MM.1S (cell line): Measurements from ENCODE around the gene CYB561A3.

Experiments
- DNase-seq: peaks from one replicate; pipeline ENCODE4 v3.0.0-alpha.2; 2015
- H2AFZ ChIP-seq: fragments of 300-600 bp; sonication (generic); 2 replicates; pipeline ENCODE4 v1.6.0; 2016; ENCODE audit warnings: antibody characterized with exemption, low read length
- H3F3A ChIP-seq: fragments of 300-600 bp; sonication (generic); 2 replicates; pipeline ENCODE4 v1.6.1; 2016; ENCODE audit warnings: mild to moderate bottlenecking, antibody characterized with exemption, low read length, moderate library complexity, mixed read lengths; ENCODE audit not compliant: insufficient read depth
- H3K27ac ChIP-seq: fragments of 300-600 bp; sonication (generic); 2 replicates; pipeline ENCODE4 v1.5.1; 2016; ENCODE audit warnings: mild to moderate bottlenecking, low read length
- H3K27me3 ChIP-seq: fragments of 300-600 bp; sonication (generic); replicated peaks from 2 replicates; pipeline ENCODE4 v1.6.0; 2016; ENCODE audit warnings: low read length; ENCODE audit not compliant: insufficient read depth
- H3K36me3 ChIP-seq: fragments of 300-600 bp; sonication (generic); replicated peaks from 2 replicates; pipeline ENCODE4 v1.6.1; 2016; ENCODE audit warnings: mild to moderate bottlenecking, low read length, mixed read lengths; ENCODE audit not compliant: insufficient read depth
- H3K4me1 ChIP-seq: fragments of 300-600 bp; sonication (generic); 2 replicates; pipeline ENCODE4 v1.6.1; 2016; ENCODE audit warnings: low read length, mixed read lengths
- H3K4me2 ChIP-seq: fragments of 300-600 bp; sonication (generic); 2 replicates; pipeline ENCODE4 v1.6.0; 2016; ENCODE audit warnings: low read depth, low read length
- H3K4me3 ChIP-seq: fragments of 300-600 bp; sonication (generic); 2 replicates; pipeline ENCODE4 v1.5.1; 2016; ENCODE audit warnings: low read length, mixed read lengths
- H3K79me2 ChIP-seq: fragments of 300-600 bp; sonication (generic); 2 replicates; pipeline ENCODE4 v1.6.1; 2016; ENCODE audit warnings: mixed run types, low read length, mixed read lengths
- H3K9ac ChIP-seq: fragments of 300-600 bp; sonication (generic); 2 replicates; pipeline ENCODE4 v1.6.1; 2016; ENCODE audit warnings: low read length, mixed read lengths
- H3K9me2 ChIP-seq: fragments of 300-600 bp; sonication (generic); replicated peaks from 2 replicates; pipeline ENCODE4 v1.6.1; 2016; ENCODE audit warnings: mild to moderate bottlenecking, low read length, mixed read lengths; ENCODE audit not compliant: insufficient read depth
- H3K9me3 ChIP-seq: fragments of 300-600 bp; sonication (generic); replicated peaks from 2 replicates; pipeline ENCODE4 v1.6.1; 2016; ENCODE audit warnings: mild to moderate bottlenecking, low read length, mixed read lengths; ENCODE audit not compliant: insufficient read depth
- H4K20me1 ChIP-seq: fragments of 300-600 bp; sonication (generic); 2 replicates; pipeline ENCODE4 v1.6.1; 2016; ENCODE audit warnings: mild to moderate bottlenecking, low read length, moderate library complexity, mixed read lengths; ENCODE audit not compliant: insufficient read depth
- EZH2 ChIP-seq: fragments of 300-600 bp; sonication (generic); optimal IDR thresholded peaks from 2 replicates; pipeline ENCODE3; 2017; ENCODE audit warnings: low read depth, mild to moderate bottlenecking, antibody characterized with exemption, low read length, mixed read lengths
- EZH2phosphoT487 ChIP-seq: fragments of 300-600 bp; sonication (generic); IDR thresholded peaks from 2 replicates; pipeline ENCODE4 v1.6.1; 2018; ENCODE audit warnings: antibody characterized with exemption, low read length
- TF ChIP-seq, protein P1 (sequence below): fragments of 300-600 bp; sonication (generic); IDR thresholded peaks from 2 replicates; pipeline ENCODE4 v1.5.1; 2016; ENCODE audit warnings: antibody characterized with exemption, low read length, mixed read lengths

CYB561A3 gene

GRCh38 chr11:61359516-61359915, 2.2 kb downstream of the CYB561A3 start:
- Histone ChIP-seq H3K4me2 (no peak overlapping the region), H3K9me3 (no peaks in the 10 kb centered on the region), H3K9ac (no peak overlapping the region), H4K20me1 (no peaks in the 10 kb centered on the region), H3K4me3 (no peak overlapping the region), H3K9me2 (no peaks in the 10 kb centered on the region), H2AFZ (no peak overlapping the region), H3K36me3 (peaks cover 6% of the 10 kb centered on the region), H3K27ac (no peak overlapping the region), H3K4me1 (peaks cover 15% of the 10 kb centered on the region; the same call in 1 of the 2 replicates), H3K27me3 (no peaks in the 10 kb centered on the region), H3K79me2 (peaks cover 33% of the 10 kb centered on the region), H3F3A (peaks cover 10% of the 10 kb centered on the region; the same call in 1 of the 2 replicates)
- no peak for DNase-seq
- TF ChIP-seq EZH2phosphoT487 (no peak), EZH2 (no peak)
- TF ChIP-seq, protein P1, sequence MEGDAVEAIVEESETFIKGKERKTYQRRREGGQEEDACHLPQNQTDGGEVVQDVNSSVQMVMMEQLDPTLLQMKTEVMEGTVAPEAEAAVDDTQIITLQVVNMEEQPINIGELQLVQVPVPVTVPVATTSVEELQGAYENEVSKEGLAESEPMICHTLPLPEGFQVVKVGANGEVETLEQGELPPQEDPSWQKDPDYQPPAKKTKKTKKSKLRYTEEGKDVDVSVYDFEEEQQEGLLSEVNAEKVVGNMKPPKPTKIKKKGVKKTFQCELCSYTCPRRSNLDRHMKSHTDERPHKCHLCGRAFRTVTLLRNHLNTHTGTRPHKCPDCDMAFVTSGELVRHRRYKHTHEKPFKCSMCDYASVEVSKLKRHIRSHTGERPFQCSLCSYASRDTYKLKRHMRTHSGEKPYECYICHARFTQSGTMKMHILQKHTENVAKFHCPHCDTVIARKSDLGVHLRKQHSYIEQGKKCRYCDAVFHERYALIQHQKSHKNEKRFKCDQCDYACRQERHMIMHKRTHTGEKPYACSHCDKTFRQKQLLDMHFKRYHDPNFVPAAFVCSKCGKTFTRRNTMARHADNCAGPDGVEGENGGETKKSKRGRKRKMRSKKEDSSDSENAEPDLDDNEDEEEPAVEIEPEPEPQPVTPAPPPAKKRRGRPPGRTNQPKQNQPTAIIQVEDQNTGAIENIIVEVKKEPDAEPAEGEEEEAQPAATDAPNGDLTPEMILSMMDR = no peak

DNA sequence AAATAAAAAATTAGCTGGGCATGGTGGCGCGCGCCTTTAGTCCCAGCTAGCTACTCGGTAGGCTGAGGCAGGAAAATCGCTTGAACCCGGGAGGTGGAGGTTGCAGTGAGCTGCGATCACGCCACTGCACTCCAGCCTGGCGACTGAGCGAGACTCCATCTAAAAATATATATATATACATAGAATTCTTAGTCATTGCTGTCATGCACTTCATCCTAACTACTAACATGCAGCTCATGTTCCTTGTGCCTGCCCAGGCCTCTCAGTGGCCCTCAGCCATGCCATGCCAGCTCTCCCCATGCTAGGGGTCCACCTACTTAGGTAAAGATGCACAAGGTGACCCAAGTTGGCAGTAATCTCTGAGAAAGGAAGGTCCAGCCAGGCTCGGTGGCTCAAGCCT, 3.1 kb downstream of the CYB561A3 start:
- no peak overlapping the region for H2AFZ ChIP-seq
- no peaks in the 10 kb centered on the region for H3K36me3 ChIP-seq
- no peak overlapping the region for H3K9ac ChIP-seq
- peaks cover 10% of the 10 kb centered on the region; the same call in 1 of the 2 replicates for H3F3A ChIP-seq
- no peaks in the 10 kb centered on the region for H3K27me3 ChIP-seq
- no peak overlapping the region for H3K4me2 ChIP-seq
- no peaks in the 10 kb centered on the region for H4K20me1 ChIP-seq
- peaks cover 23% of the 10 kb centered on the region for H3K79me2 ChIP-seq
- H3K9me3 ChIP-seq = no peaks in the 10 kb centered on the region
- H3K27ac ChIP-seq = no peak overlapping the region
- TF ChIP-seq EZH2phosphoT487 (no peak), EZH2 (no peak)
- TF ChIP-seq, protein P1 = no peak
- no peak for DNase-seq
- no peak overlapping the region for H3K4me3 ChIP-seq
- H3K9me2 ChIP-seq = no peaks in the 10 kb centered on the region
- H3K4me1 ChIP-seq = peaks cover 14% of the 10 kb centered on the region; the same call in 1 of the 2 replicates

GRCh38 chr11:61357894-61358239, 3.8 kb downstream of the CYB561A3 start:
- Histone ChIP-seq H3K4me1 (peaks cover 10% of the 10 kb centered on the region; the same call in 1 of the 2 replicates), H3K9me3 (no peaks in the 10 kb centered on the region), H3F3A (peaks cover 10% of the 10 kb centered on the region; the same call in 1 of the 2 replicates), H3K9ac (no peak overlapping the region), H3K4me2 (no peak overlapping the region), H3K27me3 (no peaks in the 10 kb centered on the region), H4K20me1 (no peaks in the 10 kb centered on the region), H3K4me3 (no peak overlapping the region), H3K36me3 (no peaks in the 10 kb centered on the region), H3K9me2 (no peaks in the 10 kb centered on the region), H2AFZ (no peak overlapping the region), H3K79me2 (peaks cover 16% of the 10 kb centered on the region), H3K27ac (no peak overlapping the region)
- DNase-seq = no peak
- TF ChIP-seq EZH2 (no peak), EZH2phosphoT487 (no peak)
- TF ChIP-seq, protein P1 = no peak
